GM23338 (cell line): ENCODE measurements around the gene TNFRSF4. TPM values are rescaled to one million over a fixed set of nuclear protein-coding genes. Genes with fewer than 3 reads are reported as not detected.

Experiments used
- ATAC-seq: fragments of 200-7000 bp; cut with Tn5 transposase; 3 replicates; pipeline ENCODE4 v1.9.1; 2020
- DNase-seq: peaks from one replicate; pipeline ENCODE4 v3.0.0-alpha.2; 2015; ENCODE audit warnings: low spot score
- H2AFZ ChIP-seq: fragments of 200-600 bp; sonication (generic); 2 replicates; pipeline ENCODE4 v1.8.0; 2016; ENCODE audit warnings: antibody characterized with exemption, mild to moderate bottlenecking, moderate library complexity
- H3F3A ChIP-seq: fragments of 200-600 bp; sonication (generic); replicated peaks from 2 replicates; pipeline ENCODE4 v1.8.0; 2017; ENCODE audit warnings: antibody characterized with exemption, mixed run types, low read depth
- H3K27ac ChIP-seq: fragments of 200-600 bp; sonication (generic); 2 replicates; pipeline ENCODE4 v1.6.1; 2016; ENCODE audit warnings: low read depth
- H3K27me3 ChIP-seq: fragments of 200-600 bp; sonication (generic); 2 replicates; pipeline ENCODE4 v1.8.0; 2016; ENCODE audit warnings: mild to moderate bottlenecking, mixed run types, moderate library complexity; ENCODE audit not compliant: insufficient read depth
- H3K36me3 ChIP-seq: fragments of 200-600 bp; sonication (generic); 2 replicates; pipeline ENCODE4 v1.8.0; 2016; ENCODE audit warnings: mild to moderate bottlenecking; ENCODE audit not compliant: insufficient read depth
- H3K4me1 ChIP-seq: fragments of 200-600 bp; sonication (generic); 2 replicates; pipeline ENCODE4 v1.8.0; 2016; ENCODE audit warnings: mild to moderate bottlenecking, moderate library complexity; ENCODE audit not compliant: insufficient read depth
- H3K4me2 ChIP-seq: fragments of 200-600 bp; sonication (generic); 2 replicates; pipeline ENCODE4 v1.7.1; 2017; ENCODE audit warnings: mixed run types
- H3K4me3 ChIP-seq: fragments of 200-600 bp; sonication (generic); 2 replicates; pipeline ENCODE4 v1.6.1; 2016; ENCODE audit warnings: mixed run types
- H3K79me2 ChIP-seq: fragments of 200-600 bp; sonication (generic); replicated peaks from 2 replicates; pipeline ENCODE4 v1.8.0; 2017; ENCODE audit warnings: mild to moderate bottlenecking; ENCODE audit not compliant: insufficient read depth
- H3K9me2 ChIP-seq: fragments of 200-600 bp; sonication (generic); 2 replicates; pipeline ENCODE4 v1.8.0; 2017; ENCODE audit not compliant: insufficient read depth
- H4K20me1 ChIP-seq: fragments of 200-600 bp; sonication (generic); replicated peaks from 2 replicates; pipeline ENCODE4 v1.8.0; 2017; ENCODE audit warnings: mild to moderate bottlenecking; ENCODE audit not compliant: insufficient read depth
- H3K27ac Mint-ChIP-seq: 2 replicates; pipeline ENCODE4 v1.8.0; 2020; ENCODE audit warnings: inconsistent platforms, mild to moderate bottlenecking, moderate library complexity, mixed read lengths
- H3K27me3 Mint-ChIP-seq: 3 replicates; pipeline ENCODE4 v1.8.0; 2022; ENCODE audit warnings: low read depth, mild to moderate bottlenecking, moderate library complexity, mixed read lengths, inconsistent platforms; ENCODE audit not compliant: insufficient read depth, poor library complexity
- H3K36me3 Mint-ChIP-seq: 3 replicates; pipeline ENCODE4 v1.8.0; 2021; ENCODE audit warnings: low read depth, mild to moderate bottlenecking, inconsistent platforms, moderate library complexity, mixed read lengths
- H3K4me1 Mint-ChIP-seq: 3 replicates; pipeline ENCODE4 v1.8.0; 2020; ENCODE audit warnings: mild to moderate bottlenecking, inconsistent platforms, mixed read lengths
- H3K4me3 Mint-ChIP-seq: 3 replicates; pipeline ENCODE4 v1.8.0; 2021; ENCODE audit warnings: moderate library complexity, mild to moderate bottlenecking, inconsistent platforms, mixed read lengths
- H3K9me3 Mint-ChIP-seq: 3 replicates; pipeline ENCODE4 v1.8.0; 2020; ENCODE audit warnings: moderate library complexity, mild to moderate bottlenecking, inconsistent platforms, mixed read lengths
- CREB1 ChIP-seq: fragments of 250-450 bp; sonication (Bioruptor Pico); IDR thresholded peaks from 2 replicates; pipeline ENCODE4 v1.5.0; 2020; ENCODE audit warnings: low read depth, mild to moderate bottlenecking, moderate library complexity
- JUNB ChIP-seq: IDR thresholded peaks from one replicate; pipeline ENCODE4 v1.6.1; 2016; ENCODE audit warnings: antibody characterized with exemption; ENCODE audit not compliant: unreplicated experiment
- NANOG ChIP-seq: IDR thresholded peaks from 2 replicates; pipeline ENCODE4 v1.6.1; 2016; ENCODE audit warnings: antibody characterized with exemption, borderline replicate concordance
- STAT1 ChIP-seq: IDR thresholded peaks from one replicate; pipeline ENCODE4 v1.6.1; 2016; ENCODE audit warnings: antibody characterized with exemption; ENCODE audit not compliant: unreplicated experiment
- ZNF114 ChIP-seq: fragments of 250-450 bp; sonication (Bioruptor Pico); IDR thresholded peaks from 2 replicates; pipeline ENCODE4 v1.5.0; 2020; ENCODE audit warnings: mild to moderate bottlenecking, moderate library complexity
- ZNF331 ChIP-seq: fragments of 250-450 bp; sonication (Bioruptor Pico); IDR thresholded peaks from 2 replicates; pipeline ENCODE4 v1.5.0; 2020; ENCODE audit warnings: low read depth, mild to moderate bottlenecking, moderate library complexity
- polyA plus RNA-seq: library from polyadenylated mRNA; unstranded; fragments of >200 nt; fragmentation: Nextera tagmentation; extraction: Ambion mirVana; gene quantifications from 2 replicates; pipeline ENCODE4 v1.2.1, GENCODE V29; 2016
- total RNA-seq: library from RNA; depleted of rRNA; stranded (reverse); fragments of >200 nt; shearing (Covaris generic); gene quantifications from 2 replicates; pipeline ENCODE4 v1.2.3, GENCODE V29; 2014
- TF ChIP-seq, protein P1 (sequence below): IDR thresholded peaks from one replicate; pipeline ENCODE4 v1.6.1; 2018; ENCODE audit warnings: antibody characterized with exemption; ENCODE audit not compliant: unreplicated experiment
- TF ChIP-seq, protein P2 (sequence below): fragments of 250-450 bp; sonication (Bioruptor Pico); IDR thresholded peaks from 2 replicates; pipeline ENCODE4 v1.5.0; 2020; ENCODE audit warnings: mild to moderate bottlenecking, moderate library complexity
- TF ChIP-seq, protein P3 (sequence below): IDR thresholded peaks from 2 replicates; pipeline ENCODE4 v1.6.1; 2016; ENCODE audit warnings: antibody characterized with exemption

Gene TNFRSF4
- total and polyA plus RNA-seq, 2 experiments from 2014 or later: not detected

DNA sequence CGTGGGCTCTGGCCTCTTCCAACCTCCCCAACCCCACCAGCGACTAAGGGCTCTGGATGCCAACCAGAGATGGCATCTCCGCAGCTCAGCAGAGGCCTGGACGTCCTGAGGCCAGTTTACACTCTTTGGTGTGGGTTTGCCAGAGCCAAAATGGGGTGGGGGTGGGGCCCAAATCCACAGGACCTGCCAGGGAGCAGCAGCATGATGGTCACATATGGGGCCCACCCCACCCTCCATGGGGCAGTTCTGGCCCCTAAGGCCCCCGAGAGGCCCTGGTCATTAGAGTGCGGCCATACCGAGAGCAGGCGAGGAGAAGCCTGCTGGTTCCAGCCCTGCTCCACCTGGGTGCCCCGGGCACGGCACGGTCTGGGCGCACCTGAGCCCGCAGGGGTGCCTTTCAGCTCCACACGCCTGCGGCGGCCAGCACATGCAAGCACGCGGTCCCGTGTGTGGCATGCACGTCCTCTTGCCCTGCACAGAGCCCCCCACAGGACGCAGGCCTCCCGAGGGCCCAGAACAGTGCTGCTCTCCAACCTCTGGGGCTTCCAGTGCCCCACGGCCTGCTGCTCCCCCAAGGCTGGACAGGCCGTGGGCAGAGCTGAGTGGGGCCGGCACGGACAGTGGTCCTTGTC lies 27.8 kb upstream of the TNFRSF4 start (continued):
- TF ChIP-seq, protein P1, sequence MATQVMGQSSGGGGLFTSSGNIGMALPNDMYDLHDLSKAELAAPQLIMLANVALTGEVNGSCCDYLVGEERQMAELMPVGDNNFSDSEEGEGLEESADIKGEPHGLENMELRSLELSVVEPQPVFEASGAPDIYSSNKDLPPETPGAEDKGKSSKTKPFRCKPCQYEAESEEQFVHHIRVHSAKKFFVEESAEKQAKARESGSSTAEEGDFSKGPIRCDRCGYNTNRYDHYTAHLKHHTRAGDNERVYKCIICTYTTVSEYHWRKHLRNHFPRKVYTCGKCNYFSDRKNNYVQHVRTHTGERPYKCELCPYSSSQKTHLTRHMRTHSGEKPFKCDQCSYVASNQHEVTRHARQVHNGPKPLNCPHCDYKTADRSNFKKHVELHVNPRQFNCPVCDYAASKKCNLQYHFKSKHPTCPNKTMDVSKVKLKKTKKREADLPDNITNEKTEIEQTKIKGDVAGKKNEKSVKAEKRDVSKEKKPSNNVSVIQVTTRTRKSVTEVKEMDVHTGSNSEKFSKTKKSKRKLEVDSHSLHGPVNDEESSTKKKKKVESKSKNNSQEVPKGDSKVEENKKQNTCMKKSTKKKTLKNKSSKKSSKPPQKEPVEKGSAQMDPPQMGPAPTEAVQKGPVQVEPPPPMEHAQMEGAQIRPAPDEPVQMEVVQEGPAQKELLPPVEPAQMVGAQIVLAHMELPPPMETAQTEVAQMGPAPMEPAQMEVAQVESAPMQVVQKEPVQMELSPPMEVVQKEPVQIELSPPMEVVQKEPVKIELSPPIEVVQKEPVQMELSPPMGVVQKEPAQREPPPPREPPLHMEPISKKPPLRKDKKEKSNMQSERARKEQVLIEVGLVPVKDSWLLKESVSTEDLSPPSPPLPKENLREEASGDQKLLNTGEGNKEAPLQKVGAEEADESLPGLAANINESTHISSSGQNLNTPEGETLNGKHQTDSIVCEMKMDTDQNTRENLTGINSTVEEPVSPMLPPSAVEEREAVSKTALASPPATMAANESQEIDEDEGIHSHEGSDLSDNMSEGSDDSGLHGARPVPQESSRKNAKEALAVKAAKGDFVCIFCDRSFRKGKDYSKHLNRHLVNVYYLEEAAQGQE: no peak
- TF ChIP-seq JUNB: no peak

DNA sequence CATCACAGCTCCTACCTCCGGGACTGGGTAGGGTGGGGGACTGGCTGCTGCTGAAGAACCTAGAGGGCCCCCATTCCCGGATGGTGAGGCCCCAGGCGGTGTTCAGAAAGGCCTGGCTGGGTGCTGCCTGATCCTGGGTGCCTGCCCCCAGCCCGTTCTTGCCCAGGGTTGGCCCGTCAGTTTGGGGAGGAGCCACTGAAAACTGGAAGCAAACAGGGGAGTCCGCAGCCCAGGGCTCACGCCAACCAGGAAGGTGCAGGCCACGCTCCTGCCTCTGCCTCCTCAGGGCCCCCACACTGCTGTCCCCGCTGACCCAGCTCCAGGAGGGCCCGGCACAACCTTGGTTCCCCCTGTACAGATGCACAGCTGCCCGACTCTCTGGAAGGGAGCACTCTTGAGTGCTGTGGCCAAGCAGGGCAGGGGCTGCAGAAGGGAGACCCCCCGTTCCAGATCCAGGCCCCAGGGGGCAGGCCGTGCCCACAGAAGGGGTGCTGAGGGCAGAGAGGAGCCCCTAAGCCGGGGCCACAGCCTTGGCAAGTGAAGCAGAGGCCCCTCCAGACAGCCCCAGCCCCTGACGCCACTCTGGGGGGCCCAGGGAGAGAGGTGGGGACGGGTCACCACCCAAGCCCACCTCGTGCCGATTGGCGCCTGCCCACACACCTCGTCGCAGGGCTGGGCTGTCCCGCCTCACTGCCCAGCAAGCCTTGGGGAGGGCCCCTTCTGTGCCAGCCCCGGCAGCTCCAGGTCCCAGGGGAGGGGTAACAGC lies 27.1 kb upstream of the TNFRSF4 start:
- no peaks in the 10 kb centered on the region for H3K36me3 Mint-ChIP-seq
- Histone ChIP-seq H3K9me2 (no peaks in the 10 kb centered on the region), H3K4me1 (peaks cover 3% of the 10 kb centered on the region; the same call in 1 of the 2 replicates), H3K27me3 (peaks cover 3% of the 10 kb centered on the region; the same call in 1 of the 2 replicates), H3F3A (no peaks in the 10 kb centered on the region), H3K79me2 (no peaks in the 10 kb centered on the region), H3K27ac (no peak overlapping the region), H2AFZ (no peak overlapping the region), H3K4me2 (no peak overlapping the region), H4K20me1 (no peaks in the 10 kb centered on the region), H3K4me3 (no peak overlapping the region), H3K36me3 (no peaks in the 10 kb centered on the region)
- H3K9me3 Mint-ChIP-seq: no peaks in the 10 kb centered on the region
- no peak for ATAC-seq
- H3K27ac Mint-ChIP-seq: no peak overlapping the region
- H3K4me1 Mint-ChIP-seq: no peaks in the 10 kb centered on the region
- H3K27me3 Mint-ChIP-seq: peaks cover 4% of the 10 kb centered on the region
- no peak overlapping the region for H3K4me3 Mint-ChIP-seq
- DNase-seq: no peak
- TF ChIP-seq, protein P2, sequence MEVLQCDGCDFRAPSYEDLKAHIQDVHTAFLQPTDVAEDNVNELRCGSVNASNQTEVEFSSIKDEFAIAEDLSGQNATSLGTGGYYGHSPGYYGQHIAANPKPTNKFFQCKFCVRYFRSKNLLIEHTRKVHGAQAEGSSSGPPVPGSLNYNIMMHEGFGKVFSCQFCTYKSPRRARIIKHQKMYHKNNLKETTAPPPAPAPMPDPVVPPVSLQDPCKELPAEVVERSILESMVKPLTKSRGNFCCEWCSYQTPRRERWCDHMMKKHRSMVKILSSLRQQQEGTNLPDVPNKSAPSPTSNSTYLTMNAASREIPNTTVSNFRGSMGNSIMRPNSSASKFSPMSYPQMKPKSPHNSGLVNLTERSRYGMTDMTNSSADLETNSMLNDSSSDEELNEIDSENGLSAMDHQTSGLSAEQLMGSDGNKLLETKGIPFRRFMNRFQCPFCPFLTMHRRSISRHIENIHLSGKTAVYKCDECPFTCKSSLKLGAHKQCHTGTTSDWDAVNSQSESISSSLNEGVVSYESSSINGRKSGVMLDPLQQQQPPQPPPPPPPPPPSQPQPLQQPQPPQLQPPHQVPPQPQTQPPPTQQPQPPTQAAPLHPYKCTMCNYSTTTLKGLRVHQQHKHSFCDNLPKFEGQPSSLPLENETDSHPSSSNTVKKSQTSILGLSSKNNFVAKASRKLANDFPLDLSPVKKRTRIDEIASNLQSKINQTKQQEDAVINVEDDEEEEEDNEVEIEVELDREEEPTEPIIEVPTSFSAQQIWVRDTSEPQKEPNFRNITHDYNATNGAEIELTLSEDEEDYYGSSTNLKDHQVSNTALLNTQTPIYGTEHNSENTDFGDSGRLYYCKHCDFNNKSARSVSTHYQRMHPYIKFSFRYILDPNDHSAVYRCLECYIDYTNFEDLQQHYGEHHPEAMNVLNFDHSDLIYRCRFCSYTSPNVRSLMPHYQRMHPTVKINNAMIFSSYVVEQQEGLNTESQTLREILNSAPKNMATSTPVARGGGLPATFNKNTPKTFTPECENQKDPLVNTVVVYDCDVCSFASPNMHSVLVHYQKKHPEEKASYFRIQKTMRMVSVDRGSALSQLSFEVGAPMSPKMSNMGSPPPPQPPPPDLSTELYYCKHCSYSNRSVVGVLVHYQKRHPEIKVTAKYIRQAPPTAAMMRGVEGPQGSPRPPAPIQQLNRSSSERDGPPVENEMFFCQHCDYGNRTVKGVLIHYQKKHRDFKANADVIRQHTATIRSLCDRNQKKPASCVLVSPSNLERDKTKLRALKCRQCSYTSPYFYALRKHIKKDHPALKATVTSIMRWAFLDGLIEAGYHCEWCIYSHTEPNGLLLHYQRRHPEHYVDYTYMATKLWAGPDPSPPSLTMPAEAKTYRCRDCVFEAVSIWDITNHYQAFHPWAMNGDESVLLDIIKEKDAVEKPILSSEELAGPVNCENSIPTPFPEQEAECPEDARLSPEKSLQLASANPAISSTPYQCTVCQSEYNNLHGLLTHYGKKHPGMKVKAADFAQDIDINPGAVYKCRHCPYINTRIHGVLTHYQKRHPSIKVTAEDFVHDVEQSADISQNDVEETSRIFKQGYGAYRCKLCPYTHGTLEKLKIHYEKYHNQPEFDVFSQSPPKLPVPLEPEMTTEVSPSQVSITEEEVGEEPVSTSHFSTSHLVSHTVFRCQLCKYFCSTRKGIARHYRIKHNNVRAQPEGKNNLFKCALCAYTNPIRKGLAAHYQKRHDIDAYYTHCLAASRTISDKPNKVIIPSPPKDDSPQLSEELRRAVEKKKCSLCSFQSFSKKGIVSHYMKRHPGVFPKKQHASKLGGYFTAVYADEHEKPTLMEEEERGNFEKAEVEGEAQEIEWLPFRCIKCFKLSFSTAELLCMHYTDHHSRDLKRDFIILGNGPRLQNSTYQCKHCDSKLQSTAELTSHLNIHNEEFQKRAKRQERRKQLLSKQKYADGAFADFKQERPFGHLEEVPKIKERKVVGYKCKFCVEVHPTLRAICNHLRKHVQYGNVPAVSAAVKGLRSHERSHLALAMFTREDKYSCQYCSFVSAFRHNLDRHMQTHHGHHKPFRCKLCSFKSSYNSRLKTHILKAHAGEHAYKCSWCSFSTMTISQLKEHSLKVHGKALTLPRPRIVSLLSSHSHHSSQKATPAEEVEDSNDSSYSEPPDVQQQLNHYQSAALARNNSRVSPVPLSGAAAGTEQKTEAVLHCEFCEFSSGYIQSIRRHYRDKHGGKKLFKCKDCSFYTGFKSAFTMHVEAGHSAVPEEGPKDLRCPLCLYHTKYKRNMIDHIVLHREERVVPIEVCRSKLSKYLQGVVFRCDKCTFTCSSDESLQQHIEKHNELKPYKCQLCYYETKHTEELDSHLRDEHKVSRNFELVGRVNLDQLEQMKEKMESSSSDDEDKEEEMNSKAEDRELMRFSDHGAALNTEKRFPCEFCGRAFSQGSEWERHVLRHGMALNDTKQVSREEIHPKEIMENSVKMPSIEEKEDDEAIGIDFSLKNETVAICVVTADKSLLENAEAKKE: no peak
- no peak for TF ChIP-seq NANOG
- no peak for TF ChIP-seq CREB1 (CRISPR knock-in tag)
- TF ChIP-seq STAT1: no peak
- TF ChIP-seq, protein P1: no peak
- TF ChIP-seq, protein P3, sequence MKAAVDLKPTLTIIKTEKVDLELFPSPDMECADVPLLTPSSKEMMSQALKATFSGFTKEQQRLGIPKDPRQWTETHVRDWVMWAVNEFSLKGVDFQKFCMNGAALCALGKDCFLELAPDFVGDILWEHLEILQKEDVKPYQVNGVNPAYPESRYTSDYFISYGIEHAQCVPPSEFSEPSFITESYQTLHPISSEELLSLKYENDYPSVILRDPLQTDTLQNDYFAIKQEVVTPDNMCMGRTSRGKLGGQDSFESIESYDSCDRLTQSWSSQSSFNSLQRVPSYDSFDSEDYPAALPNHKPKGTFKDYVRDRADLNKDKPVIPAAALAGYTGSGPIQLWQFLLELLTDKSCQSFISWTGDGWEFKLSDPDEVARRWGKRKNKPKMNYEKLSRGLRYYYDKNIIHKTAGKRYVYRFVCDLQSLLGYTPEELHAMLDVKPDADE: no peak
- TF ChIP-seq ZNF331 (CRISPR knock-in tag): no peak
- no peak for TF ChIP-seq ZNF114 (CRISPR knock-in tag)
